ENCODE data around the gene MYL9. TPM values are rescaled to one million over a fixed set of nuclear protein-coding genes. Genes with fewer than 3 reads are reported as not detected.

Gene MYL9
- total RNA-seq, 1 donor from 2014 or later, result 1,345 TPM

DNA sequence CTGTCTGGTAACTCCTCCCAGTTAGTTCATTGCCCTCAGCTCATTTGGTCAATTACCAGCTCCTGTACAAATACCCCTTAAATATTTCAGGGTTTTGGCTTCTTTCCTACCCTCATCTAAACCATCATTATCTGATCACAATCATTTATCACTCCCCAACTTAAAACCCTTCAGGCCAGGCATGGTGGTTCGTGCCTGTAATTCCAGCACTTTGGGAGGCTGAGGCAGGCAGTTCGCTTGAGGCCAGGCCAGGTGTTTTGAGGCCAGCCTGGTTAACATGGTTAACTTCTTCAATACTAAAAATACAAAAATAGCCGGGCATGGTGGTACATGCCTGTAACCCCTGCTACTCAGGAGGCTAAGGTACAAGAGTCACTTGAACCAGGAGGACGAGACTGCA lies 41.5 kb downstream of the MYL9 start:
- DNase-seq, result no peak
- Histone ChIP-seq H3K27me3 (ENCODE audit: low read depth) (no peaks in the 10 kb centered on the region), H3K27ac (replicated peaks) (no peak overlapping the region), H3K4me1 (peaks cover 6% of the 10 kb centered on the region), H3K4me3 (no peak overlapping the region), H3K36me3 (peaks cover 41% of the 10 kb centered on the region), H3K9me3 (replicated peaks) (no peaks in the 10 kb centered on the region)
- TF ChIP-seq, protein P1, sequence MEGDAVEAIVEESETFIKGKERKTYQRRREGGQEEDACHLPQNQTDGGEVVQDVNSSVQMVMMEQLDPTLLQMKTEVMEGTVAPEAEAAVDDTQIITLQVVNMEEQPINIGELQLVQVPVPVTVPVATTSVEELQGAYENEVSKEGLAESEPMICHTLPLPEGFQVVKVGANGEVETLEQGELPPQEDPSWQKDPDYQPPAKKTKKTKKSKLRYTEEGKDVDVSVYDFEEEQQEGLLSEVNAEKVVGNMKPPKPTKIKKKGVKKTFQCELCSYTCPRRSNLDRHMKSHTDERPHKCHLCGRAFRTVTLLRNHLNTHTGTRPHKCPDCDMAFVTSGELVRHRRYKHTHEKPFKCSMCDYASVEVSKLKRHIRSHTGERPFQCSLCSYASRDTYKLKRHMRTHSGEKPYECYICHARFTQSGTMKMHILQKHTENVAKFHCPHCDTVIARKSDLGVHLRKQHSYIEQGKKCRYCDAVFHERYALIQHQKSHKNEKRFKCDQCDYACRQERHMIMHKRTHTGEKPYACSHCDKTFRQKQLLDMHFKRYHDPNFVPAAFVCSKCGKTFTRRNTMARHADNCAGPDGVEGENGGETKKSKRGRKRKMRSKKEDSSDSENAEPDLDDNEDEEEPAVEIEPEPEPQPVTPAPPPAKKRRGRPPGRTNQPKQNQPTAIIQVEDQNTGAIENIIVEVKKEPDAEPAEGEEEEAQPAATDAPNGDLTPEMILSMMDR (IDR thresholded peaks at IDR 0.05; ENCODE audit: borderline replicate concordance), result no peak
- intact Hi-C loops (cut with micrococcal nuclease), result no loop called here

DNA sequence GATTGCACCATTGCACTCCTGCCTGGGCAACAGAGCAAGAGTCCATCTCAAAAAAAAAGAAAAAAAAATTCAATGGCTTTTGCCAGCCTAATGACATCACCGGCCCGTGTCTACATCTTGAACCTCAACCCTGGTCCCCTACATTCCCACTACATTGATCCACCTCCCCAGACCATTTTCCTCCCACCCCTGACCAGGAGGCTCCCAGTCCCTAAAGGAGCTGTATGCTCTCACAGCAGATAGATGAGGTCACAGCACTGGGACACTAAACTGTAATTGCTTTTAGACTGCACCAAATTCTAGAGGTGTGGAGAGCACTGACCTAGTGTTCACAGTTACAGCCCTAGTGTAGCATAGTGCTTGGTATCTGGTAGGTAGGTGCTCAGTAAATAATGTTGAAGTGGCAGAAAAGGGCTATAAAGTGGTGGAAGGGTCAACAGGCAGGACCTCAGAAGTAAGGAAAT lies 42.7 kb downstream of the MYL9 start:
- no peak overlapping the region for H3K27ac ChIP-seq (replicated peaks)
- no peak overlapping the region for H3K4me3 ChIP-seq
- no peak for DNase-seq
- intact Hi-C loops (cut with micrococcal nuclease), result no loop called here
- no peaks in the 10 kb centered on the region for H3K27me3 ChIP-seq (ENCODE audit: low read depth)
- H3K9me3 ChIP-seq (replicated peaks), result no peaks in the 10 kb centered on the region
- peaks cover 6% of the 10 kb centered on the region for H3K4me1 ChIP-seq
- TF ChIP-seq, protein P1 (IDR thresholded peaks at IDR 0.05; ENCODE audit: borderline replicate concordance), result no peak
- peaks cover 37% of the 10 kb centered on the region for H3K36me3 ChIP-seq

DNA sequence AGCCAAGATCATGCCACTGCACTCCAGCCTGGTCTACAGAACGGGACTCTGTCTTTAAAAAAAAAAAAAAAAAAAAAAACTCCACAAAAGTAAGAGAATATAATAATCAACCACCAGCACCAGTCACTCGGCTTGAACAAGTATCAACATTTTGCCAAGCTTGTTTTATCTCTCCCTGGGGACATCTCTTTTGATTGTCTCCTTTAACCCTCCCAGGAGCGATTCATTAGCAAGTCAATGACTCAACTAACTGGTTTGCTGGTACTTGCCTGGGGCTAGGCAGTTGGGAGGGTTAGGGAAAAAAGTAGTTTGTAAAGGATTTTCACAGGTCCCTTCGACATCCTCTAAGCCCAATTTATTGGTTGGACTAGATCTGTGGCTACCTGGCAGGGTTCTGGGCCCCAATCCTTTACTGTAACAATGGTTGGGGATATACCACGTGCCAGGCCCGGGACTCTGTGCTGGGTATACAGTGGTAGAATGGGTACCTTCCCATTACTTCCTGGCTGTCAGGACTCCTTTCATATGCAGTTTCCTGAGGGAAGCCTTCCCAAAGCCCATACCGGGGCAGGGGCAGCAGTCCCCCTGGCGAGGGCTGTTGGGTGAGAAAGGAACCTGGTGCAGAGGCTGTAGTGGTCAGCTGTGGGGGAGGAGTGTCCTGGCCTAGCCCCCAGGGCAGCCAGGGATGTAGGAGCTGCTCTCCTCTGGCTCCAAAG lies 44.2 kb downstream of the MYL9 start:
- Histone ChIP-seq H3K27me3 (ENCODE audit: low read depth) (no peaks in the 10 kb centered on the region), H3K9me3 (replicated peaks) (no peaks in the 10 kb centered on the region), H3K36me3 (peaks cover 27% of the 10 kb centered on the region), H3K27ac (replicated peaks) (no peak overlapping the region), H3K4me1 (peaks cover 6% of the 10 kb centered on the region), H3K4me3 (no peak overlapping the region)
- no peak for DNase-seq
- TF ChIP-seq, protein P1 (IDR thresholded peaks at IDR 0.05; ENCODE audit: borderline replicate concordance), result no peak
- intact Hi-C loops (cut with micrococcal nuclease), result no loop called here

DNA sequence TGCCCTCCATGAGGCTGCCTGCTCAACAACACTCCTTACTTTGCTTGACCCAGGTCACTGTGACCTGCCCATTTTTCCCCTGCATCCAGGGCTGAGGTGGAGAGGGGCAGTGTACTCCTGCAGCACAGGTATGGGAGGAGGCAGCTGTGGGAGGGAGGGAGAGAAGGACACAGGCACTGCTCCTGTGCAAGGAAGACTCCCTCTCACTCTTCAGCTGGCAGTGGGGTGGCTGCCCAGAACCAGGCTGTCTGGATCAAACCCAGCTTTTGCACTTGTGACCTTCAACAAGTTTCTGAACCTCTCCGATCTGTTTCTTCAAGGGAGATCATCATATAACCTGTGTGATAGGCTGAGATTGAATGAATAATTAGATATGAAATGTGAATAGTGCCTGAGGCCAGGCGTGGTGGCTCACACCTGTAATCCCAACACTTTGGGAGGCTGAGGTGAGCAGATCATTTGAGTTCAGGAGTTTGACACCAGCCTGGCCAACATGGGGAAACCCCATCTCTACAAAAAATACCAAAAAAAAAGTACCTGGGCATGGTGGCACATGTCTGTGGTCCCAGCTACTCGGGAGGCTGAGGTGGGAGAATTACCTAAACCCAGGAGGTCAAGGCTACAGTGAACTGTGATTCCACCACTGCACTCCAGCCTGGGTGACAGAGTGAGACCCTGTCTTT lies 46.2 kb downstream of the MYL9 start:
- peaks cover 23% of the 10 kb centered on the region for H3K36me3 ChIP-seq
- intact Hi-C loops (cut with micrococcal nuclease), result no loop called here
- TF ChIP-seq, protein P1 (IDR thresholded peaks at IDR 0.05; ENCODE audit: borderline replicate concordance), result no peak
- peaks cover 6% of the 10 kb centered on the region for H3K4me1 ChIP-seq
- H3K27ac ChIP-seq (replicated peaks), result no peak overlapping the region
- no peaks in the 10 kb centered on the region for H3K9me3 ChIP-seq (replicated peaks)
- no peak overlapping the region for H3K4me3 ChIP-seq
- H3K27me3 ChIP-seq (ENCODE audit: low read depth), result no peaks in the 10 kb centered on the region
- no peak for DNase-seq

DNA sequence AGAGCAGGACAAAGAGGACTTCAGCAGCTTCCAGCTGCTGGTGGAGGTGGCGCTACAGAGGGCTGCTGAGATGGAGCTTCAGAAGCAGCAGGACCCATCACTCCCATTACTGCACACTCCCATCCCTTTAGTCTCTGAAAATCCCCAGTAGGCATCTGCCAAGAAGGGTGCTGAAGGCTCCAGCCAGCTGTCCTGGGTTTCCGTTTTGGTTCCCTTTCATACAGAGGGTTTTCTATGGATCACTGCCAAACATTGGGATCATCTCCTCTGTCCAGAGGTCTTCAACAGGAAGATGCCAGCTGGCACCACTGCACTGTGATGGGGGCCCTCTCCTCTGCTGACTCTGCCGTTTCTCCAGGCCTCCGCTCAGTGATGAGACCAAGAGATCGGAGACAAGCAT lies 50.0 kb downstream of the MYL9 start:
- intact Hi-C loops (cut with micrococcal nuclease), result no loop called here
- H3K27ac ChIP-seq (replicated peaks), result no peak overlapping the region
- peaks cover 19% of the 10 kb centered on the region for H3K36me3 ChIP-seq
- no peaks in the 10 kb centered on the region for H3K27me3 ChIP-seq (ENCODE audit: low read depth)
- H3K9me3 ChIP-seq (replicated peaks), result no peaks in the 10 kb centered on the region
- TF ChIP-seq, protein P1 (IDR thresholded peaks at IDR 0.05; ENCODE audit: borderline replicate concordance), result no peak
- peaks cover 6% of the 10 kb centered on the region for H3K4me1 ChIP-seq
- no peak for DNase-seq
- H3K4me3 ChIP-seq, result no peak overlapping the region
